ENCODE results near the gene RBM7. TPM values are rescaled to one million over a fixed set of nuclear protein-coding genes. Genes with fewer than 3 reads are reported as not detected.

RBM7 gene
- total RNA-seq, 6 donors from 2014 or later: 2.2 to 35.2 (median 21.4) TPM

DNA sequence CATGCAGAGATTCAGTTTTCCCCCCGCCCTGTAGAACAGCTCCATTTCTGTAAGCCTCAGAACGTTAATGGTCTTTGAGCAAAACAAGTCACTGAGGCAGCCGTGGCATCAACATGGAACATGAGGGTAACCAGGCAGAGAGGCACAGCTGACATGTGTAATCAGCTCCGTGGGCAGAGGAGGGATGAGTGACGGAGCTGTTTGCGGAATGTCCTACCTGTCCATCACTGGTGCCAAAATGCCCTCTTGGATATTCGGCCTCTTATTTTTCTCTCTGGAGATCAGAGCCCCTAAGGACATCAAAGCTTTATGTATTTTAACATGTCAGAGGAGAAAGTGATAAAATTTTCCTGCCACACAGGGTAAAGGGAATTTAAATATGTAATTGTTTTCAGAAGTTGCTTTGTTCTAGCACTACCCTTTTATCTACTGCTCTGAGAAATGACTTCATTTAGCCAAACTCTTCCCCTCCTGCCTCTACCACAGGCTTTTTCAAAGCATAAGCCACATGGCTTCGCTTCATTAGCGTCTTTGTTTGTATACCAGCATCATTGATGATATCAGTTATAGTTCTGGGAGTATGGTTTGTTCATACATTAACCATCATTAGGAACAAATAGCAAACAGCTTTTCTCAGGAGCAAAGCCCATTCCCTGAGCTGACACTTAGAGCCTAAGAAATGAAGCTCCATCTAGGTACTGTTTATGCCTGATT, 33.1 kb upstream of the RBM7 start:
- no peak for ATAC-seq (ENCODE audit: low FRiP score in 2 of 2)
- no peak overlapping the region for H3K27ac ChIP-seq
- H3K27me3 ChIP-seq: no peaks in the 10 kb centered on the region
- no peak overlapping the region for H3K4me3 ChIP-seq
- no peak for DNase-seq
- H3K9me3 ChIP-seq: no peaks in the 10 kb centered on the region
- 80 to 86% methylated on average over 9 of the region's 9 CpGs for WGBS, 2 donors
- TF ChIP-seq POLR2AphosphoS5 (IDR thresholded peaks at IDR 0.05) (no peak), EP300 (IDR thresholded peaks at IDR 0.05) (no peak), POLR2A (IDR thresholded peaks at IDR 0.05) (no peak)
- TF ChIP-seq, protein P1, sequence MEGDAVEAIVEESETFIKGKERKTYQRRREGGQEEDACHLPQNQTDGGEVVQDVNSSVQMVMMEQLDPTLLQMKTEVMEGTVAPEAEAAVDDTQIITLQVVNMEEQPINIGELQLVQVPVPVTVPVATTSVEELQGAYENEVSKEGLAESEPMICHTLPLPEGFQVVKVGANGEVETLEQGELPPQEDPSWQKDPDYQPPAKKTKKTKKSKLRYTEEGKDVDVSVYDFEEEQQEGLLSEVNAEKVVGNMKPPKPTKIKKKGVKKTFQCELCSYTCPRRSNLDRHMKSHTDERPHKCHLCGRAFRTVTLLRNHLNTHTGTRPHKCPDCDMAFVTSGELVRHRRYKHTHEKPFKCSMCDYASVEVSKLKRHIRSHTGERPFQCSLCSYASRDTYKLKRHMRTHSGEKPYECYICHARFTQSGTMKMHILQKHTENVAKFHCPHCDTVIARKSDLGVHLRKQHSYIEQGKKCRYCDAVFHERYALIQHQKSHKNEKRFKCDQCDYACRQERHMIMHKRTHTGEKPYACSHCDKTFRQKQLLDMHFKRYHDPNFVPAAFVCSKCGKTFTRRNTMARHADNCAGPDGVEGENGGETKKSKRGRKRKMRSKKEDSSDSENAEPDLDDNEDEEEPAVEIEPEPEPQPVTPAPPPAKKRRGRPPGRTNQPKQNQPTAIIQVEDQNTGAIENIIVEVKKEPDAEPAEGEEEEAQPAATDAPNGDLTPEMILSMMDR (IDR thresholded peaks at IDR 0.05): no peak
- no peaks in the 10 kb centered on the region for H3K36me3 ChIP-seq
- no peaks in the 10 kb centered on the region for H3K4me1 ChIP-seq

DNA sequence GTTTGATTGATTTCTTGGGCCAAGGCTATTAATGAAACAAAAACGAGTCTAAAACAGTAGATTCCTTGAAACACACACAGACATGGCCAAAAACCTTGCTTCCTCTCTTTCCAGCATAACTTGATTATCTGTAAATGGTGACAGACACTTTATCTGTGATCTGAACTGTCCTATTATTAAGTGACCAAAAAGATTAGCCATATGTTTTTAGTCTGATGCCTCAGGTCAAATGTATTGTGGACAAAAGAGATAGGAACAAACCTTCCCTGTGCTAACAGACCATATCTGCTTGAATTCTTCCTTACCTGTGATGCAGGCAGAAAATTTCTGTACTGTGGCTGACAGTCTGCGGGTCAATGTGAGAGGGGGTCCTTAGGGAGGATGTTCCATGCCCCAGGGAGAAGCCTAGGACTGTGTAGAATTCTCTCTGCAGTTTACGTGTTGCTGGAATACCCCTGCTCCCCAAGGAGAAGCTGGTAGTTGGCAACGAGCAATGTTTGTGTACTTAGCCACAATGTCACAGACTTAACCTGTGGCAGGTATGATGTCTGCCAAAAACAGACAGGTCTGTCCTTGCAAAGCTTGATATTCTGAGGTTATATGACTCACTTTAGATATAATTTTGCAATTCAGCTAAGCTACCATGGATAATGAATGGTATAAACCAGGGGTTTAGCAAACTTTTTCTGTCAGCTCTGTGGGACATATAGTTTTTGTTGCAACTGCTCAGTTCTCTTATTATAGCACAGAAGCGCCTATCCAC, 31.4 kb upstream of the RBM7 start:
- H3K4me1 ChIP-seq: no peaks in the 10 kb centered on the region
- no peak overlapping the region for H3K27ac ChIP-seq
- H3K9me3 ChIP-seq: no peaks in the 10 kb centered on the region
- H3K36me3 ChIP-seq: no peaks in the 10 kb centered on the region
- H3K27me3 ChIP-seq: no peaks in the 10 kb centered on the region
- no peak for ATAC-seq (ENCODE audit: low FRiP score in 2 of 2)
- H3K4me3 ChIP-seq: no peak overlapping the region
- DNase-seq: no peak
- WGBS, 2 donors: 76 to 86% methylated on average over 5 of the region's 5 CpGs
- TF ChIP-seq EP300 (IDR thresholded peaks at IDR 0.05) (no peak), POLR2AphosphoS5 (IDR thresholded peaks at IDR 0.05) (no peak), POLR2A (IDR thresholded peaks at IDR 0.05) (no peak)
- TF ChIP-seq, protein P1 (IDR thresholded peaks at IDR 0.05): no peak

DNA sequence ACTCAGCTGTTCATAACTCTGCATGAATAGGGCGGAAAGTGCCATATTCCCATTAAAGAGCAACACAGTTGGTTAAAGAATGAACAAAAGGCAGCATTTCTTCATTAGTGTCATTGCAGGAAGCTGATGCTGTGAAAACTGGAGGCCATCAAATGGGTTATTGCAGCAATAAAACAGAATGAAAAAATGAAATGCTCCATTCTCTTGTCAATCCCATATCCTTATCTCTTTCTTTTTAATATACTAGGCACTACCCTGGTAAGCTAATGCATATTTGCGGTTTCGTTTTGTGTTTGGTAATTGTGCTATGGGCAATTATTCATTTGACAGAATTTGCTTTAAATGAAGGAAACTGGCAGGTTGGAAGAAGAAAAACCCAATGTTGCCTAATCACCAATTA, 25.4 kb upstream of the RBM7 start:
- TF ChIP-seq POLR2AphosphoS5 (IDR thresholded peaks at IDR 0.05) (no peak), POLR2A (IDR thresholded peaks at IDR 0.05) (no peak), EP300 (IDR thresholded peaks at IDR 0.05) (no peak)
- TF ChIP-seq, protein P1 (IDR thresholded peaks at IDR 0.05): no peak
- Histone ChIP-seq H3K27ac (no peak overlapping the region), H3K27me3 (no peaks in the 10 kb centered on the region), H3K4me3 (no peak overlapping the region), H3K9me3 (no peaks in the 10 kb centered on the region), H3K4me1 (no peaks in the 10 kb centered on the region), H3K36me3 (no peaks in the 10 kb centered on the region)
- ATAC-seq (ENCODE audit: low FRiP score in 2 of 2) (no peak), DNase-seq (no peak)
- 93 to 94% methylated on average over 3 of the region's 3 CpGs for WGBS, 2 donors

DNA sequence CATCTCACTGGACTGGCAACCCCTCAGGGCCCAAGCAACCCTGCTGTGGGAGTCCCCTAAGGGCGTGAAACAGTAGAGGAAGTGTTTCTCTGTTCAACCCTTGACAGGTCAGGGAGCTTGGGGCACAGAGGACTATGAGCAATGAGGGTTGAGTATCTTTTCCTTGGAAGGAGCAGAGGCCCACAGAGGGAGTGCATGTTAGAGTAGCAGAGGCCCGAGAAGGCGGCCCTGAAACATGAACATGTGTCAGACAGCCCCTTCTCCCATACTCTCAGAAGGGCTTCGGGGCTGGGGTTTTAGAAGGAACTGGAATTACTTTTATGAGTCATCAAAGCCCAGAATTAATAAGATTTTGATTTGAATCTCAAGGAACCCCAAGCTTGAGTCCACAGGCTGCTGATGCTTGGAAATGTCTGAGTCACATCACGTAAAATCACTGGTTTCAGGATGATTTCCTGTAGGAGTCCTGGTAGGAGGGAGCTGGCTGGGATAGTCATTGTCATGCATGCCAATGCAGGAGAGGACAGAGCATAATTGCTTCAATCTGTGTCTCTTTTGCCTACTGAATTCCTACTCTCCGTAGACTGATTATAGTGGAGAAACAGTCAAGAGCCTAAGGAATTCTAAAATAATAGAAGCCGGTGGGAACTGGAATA, 22.7 kb upstream of the RBM7 start:
- 89 to 90% methylated on average over 7 of the region's 7 CpGs for WGBS, 2 donors
- Histone ChIP-seq H3K4me3 (no peak overlapping the region), H3K4me1 (no peaks in the 10 kb centered on the region), H3K27ac (no peak overlapping the region), H3K9me3 (no peaks in the 10 kb centered on the region), H3K36me3 (no peaks in the 10 kb centered on the region), H3K27me3 (no peaks in the 10 kb centered on the region)
- TF ChIP-seq, protein P1 (IDR thresholded peaks at IDR 0.05): no peak
- no peak for TF ChIP-seq POLR2AphosphoS5 (IDR thresholded peaks at IDR 0.05)
- no peak for TF ChIP-seq POLR2A (IDR thresholded peaks at IDR 0.05)
- no peak for TF ChIP-seq EP300 (IDR thresholded peaks at IDR 0.05)
- DNase-seq: no peak
- ATAC-seq (ENCODE audit: low FRiP score in 2 of 2): no peak
